D341Med (cell line): Measurements from ENCODE around the gene VMP1.
"Not testable (repeated sequence)": the region's sequence is repeated elsewhere in the genome, so short reads cannot be mapped to it uniquely, and the experiment has no call there.

Source experiments
- DNase-seq: peaks from one replicate; pipeline ENCODE4 v3.0.0; 2012; ENCODE audit warnings: low spot score

Gene VMP1

GRCh38 chr17:59814276-59814675, 106.8 kb downstream of the VMP1 start:
- no peak for DNase-seq

GRCh38 chr17:59814685-59815084, 107.2 kb downstream of the VMP1 start:
- DNase-seq, result no peak

GRCh38 chr17:59815965-59816364, 108.5 kb downstream of the VMP1 start:
- DNase-seq, result no peak

- no peak for DNase-seq
Measured at GRCh38 chr17:59825533-59826322, 118.3 kb downstream of the VMP1 start.

GRCh38 chr17:59826706-59827453, 119.4 kb downstream of the VMP1 start:
- DNase-seq, result no peak

- no peak for DNase-seq
Measured at GRCh38 chr17:59827721-59828477, 120.4 kb downstream of the VMP1 start.

- DNase-seq, result no peak
Measured at GRCh38 chr17:59828478-59828760, 121.0 kb downstream of the VMP1 start.

- not testable (repeated sequence) for DNase-seq
Measured at GRCh38 chr17:59828819-59829216, 121.4 kb downstream of the VMP1 start.

GRCh38 chr17:59829217-59830006, 122.0 kb downstream of the VMP1 start:
- peak; percentile 48 for DNase-seq

- no peak for DNase-seq
Measured at GRCh38 chr17:59830007-59830630, 122.7 kb downstream of the VMP1 start.

GRCh38 chr17:59830846-59831486, 123.5 kb downstream of the VMP1 start:
- DNase-seq, result no peak

- no peak for DNase-seq
Measured at GRCh38 chr17:59832883-59833379, 125.5 kb downstream of the VMP1 start.

GRCh38 chr17:59837308-59838051, 130.0 kb downstream of the VMP1 start:
- DNase-seq, result no peak

- DNase-seq, result no peak
Measured at GRCh38 chr17:59838052-59838916, 130.8 kb downstream of the VMP1 start.

GRCh38 chr17:59839651-59840328, 132.3 kb downstream of the VMP1 start:
- DNase-seq, result no peak

GRCh38 chr17:59840329-59841090, 133.1 kb downstream of the VMP1 start:
- DNase-seq, result no peak

- DNase-seq, result not testable (repeated sequence)
Measured at GRCh38 chr17:59841091-59841881, 133.8 kb downstream of the VMP1 start.
